NCI-H146 treated with DMSO at 0.1 percent for 48 hours (cell line): ENCODE data around the gene KLHL29.
"Not testable (repeated sequence)": the region's sequence is repeated elsewhere in the genome, so short reads cannot be mapped to it uniquely, and the experiment has no call there.

Experiments
- DNase-seq: peaks from one replicate; lab custom pipeline; 2025; ENCODE audit not compliant: unreplicated experiment; lab: John Stamatoyannopoulos, UW

The KLHL29 gene

DNA sequence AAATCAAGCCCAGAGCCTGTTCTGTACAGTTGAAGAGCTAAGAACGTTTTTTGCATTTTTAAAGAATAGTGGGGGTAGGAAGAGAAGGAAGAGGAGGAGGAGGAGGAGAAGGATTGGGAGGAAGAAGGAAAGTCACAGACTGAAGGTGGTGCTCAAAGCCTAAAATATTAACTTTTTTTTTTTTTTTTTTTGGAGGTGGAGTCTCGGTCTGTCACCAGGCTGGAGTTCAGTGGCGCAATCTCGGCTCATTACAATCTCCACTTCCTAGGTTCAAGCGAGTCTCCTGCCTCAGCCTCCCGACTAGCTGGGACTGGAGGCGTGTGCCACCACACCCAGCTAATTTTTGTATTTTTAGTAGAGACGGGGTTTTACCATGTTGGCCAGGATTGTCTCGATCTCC, 18.3 kb upstream of the KLHL29 start:
- DNase-seq: no peak

DNA sequence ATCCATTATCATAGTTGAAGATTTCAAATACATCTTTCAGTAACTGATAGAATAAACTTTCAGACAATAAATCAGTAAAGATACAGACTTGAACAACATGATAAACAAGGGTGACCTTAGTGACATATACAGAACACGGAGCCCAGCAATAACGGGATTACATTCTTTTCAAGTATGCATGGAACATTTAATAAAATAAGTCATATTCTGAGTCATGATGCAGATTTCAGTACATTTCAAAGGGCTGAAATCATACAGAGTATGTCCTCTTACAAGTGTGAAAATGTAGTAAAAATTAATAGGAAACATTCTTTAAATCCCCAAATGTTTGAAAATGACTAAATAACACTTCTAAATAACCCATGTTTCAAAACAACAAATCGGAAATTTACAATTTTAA, 17.2 kb upstream of the KLHL29 start:
- DNase-seq: no peak

DNA sequence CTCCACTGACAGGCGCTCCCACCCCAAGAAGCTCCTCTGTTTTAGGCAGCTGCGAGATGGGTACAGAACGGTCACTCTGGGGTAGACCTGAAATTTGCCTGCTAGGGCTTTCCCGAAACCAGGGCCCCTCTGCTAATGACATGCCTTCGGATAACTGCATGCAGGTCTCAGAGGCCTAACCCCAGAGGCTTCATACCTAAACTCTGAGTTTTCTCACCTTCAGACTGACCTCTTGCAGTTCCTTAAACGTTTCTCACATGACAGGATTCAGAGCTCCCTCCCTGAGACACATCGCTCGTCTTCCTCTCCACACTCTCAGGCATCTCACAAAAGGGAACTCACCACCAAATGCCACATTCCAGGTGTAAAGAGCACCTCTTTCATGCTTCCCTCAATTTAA, 11.3 kb upstream of the KLHL29 start:
- DNase-seq: no peak

DNA sequence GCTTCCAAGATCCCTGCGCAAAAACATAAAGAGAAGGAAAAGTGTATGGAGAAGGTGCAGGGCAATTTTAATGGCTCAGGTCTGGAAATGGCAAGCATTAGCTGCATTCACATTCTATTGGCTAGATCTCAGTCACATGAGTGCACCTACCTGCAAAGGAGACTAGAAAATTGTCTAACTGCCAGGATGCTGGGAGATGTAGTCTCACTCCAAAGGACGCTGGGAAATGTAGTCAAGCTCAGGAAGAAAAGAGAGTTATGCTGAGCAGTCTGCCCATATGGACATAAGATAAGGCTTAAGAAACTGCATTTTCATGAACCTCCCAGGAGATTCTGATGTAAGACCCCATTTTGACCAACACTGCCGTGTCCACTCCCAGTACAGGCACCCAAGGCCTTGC, 9.5 kb upstream of the KLHL29 start:
- no peak for DNase-seq

DNA sequence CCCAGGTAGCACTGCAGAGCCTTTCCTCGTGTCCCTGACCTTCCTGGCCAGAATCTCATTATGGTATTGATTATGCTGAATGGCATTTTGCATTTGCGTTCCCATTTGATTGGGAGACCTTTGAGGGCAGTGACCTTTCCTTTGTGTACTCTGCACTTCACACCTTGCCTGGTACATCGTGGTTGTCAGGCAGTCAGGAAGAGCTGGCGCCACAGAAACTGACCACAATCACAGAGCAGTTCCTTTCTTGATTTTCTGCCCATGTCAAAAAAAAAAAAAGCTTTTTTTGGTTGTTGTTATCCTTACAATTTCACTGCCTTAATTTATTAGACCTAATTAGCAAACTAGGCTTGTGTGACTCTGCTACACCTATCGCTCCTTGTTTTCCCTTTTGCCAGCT, 8.9 kb upstream of the KLHL29 start:
- no peak for DNase-seq

DNA sequence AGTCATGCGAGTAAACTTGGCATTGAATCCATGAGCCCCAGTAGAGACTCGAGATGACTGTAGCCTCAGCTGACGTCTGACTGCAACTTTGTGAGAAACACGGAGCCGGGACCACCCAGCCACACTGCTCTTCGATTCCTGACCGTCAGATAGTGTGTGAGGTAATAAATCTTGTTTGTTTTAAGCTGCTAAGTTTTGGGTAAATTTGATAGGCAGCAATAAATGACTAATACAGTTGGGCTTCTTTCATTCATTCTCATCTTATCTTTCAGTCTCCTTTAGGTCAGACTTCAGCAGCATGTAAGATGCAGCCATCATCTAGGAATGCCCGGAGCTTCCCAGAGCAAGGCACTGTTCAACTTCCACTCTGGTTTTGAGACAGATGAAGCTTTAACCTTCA, 8.0 kb upstream of the KLHL29 start:
- DNase-seq: no peak

DNA sequence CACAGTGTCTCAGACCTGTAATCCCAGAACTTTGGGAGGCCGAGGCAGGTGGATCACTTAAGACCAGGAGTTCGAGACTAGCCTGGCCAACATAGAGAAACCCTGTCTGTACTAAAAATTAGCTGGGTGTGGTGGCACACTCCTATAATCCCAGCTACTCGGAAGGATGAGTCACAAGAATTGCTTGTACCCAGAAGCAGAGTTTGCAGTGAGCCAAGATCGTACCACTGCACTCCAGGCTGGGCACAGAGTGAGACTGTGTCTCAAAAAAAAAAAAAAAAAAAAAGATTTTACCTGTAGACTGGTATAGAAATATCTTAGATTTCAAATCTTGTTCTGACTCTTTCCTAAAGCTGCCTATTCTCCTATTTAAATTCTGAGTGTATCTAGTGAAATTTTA, 7.2 kb upstream of the KLHL29 start:
- no peak for DNase-seq

DNA sequence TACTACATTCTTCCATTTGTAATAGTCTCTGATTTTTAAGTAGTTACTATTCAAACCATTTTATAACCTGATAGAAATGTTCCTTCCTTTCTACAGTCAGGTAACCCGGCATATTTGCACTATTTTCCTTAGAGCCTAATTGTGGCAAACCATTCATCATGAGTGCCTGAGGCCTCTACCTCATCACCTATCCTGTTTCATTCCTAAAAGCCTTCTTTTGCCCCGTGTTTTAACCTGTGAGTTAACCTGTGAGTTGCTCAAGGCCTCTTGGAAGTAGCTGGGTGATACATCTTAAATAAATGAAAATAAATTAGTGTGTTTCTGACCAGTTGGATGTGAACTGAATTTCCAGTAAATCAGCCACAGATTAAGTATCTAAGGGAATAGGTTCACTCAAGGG, 6.5 kb upstream of the KLHL29 start:
- DNase-seq: no peak

DNA sequence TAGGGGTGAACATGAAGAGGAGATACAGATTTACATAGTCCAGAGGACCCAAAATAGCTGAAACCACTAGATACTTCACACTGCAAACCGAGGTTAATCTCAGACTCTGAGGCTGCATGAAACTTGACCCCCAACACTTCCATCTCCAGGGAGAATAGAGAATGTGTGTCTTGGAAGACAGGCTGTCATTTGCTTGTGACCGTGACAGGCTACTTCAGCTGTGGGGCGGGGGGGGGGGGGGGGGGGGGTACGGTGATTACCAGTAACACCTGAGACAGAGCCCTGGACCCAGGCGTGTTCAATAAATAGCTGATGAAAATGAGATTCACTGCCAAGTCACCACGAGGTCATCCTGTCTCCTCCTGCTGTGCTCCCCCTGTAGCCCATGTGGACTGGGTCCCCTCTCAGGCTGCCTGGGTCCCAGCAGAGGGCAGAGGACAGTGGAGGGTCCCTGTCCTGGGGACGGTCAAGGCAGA, 5.7 kb upstream of the KLHL29 start:
- no peak for DNase-seq

DNA sequence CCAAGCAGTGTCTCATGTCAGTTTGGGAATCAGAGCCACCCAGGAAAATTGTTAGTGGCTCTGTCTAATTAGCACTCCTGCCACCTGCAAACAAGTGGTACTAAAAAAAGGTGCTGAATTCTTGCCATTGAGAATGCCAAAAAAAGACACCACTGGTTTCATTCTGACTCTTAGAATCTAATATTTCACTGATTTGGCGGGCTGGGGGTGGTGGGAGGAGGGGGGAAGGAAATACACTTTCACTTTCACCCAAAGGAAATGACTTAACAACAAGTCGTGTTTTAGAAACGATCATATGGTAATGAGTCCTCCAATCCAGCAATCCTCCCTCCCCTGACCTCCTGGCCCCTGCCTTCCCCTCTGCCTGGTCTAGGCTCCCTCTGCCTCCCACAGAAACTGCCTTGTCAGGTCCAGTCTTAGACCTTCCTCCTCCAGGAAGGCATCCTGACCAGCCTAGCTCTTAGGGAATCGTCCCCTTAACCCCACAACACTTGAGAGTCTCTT, 4.4 kb upstream of the KLHL29 start:
- DNase-seq: no peak

DNA sequence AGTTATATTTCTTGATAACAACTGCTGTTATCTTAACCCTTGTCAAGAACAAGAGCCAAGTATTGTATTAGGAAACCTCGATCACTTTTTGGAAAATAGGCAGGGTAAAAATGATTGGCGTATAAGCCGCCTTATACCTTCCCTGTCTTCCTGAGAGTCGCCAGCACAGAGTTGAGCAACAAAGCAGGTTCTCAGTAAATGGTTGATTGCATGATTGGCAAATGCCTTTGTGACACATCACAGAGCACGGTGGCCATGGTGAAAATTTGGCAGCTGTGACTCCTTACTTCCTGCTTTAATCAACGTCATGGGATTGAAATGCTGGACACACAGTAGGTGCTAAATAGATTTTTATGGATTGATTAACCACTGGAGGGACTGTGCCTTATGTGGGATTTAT, 3.9 kb upstream of the KLHL29 start:
- peak; percentile 18 for DNase-seq

DNA sequence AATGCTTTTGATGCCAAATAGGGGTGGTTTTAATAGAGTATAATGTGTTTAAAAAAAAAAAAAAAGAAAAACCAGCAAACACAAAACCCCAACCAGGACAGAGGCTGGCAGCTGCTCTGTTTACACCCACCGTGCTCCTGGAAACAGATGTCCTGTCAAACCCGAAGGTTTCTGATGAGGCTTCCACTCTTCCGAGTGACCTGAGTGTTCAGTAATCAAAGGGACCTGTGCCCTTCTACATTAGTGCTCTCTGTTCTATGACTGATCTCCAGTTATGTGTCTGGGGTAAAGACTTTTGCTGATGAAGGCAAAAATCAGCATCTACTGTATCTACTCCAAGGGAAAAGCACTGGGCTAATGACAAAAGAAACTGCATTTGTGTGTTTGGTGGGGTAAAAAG, 3.5 kb upstream of the KLHL29 start:
- DNase-seq: no peak

DNA sequence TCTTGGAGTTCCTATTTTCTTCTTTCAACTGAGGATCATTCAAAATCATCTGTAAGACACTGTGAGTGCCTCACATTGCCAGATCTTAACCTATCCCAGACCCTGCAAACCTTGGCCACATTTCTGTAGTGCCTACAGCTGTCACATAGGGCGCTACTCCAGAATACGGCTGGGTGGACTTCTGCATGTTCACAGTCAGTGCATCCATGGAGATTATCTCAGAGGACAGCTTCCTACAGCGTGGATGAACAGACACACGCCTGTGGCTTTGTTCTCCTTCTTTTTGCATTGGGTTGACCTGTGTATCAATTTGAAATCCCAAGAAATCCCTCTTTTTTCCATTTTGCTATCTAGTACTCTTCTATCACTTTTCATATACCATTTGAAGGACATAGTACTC, 1.9 kb upstream of the KLHL29 start:
- no peak for DNase-seq

DNA sequence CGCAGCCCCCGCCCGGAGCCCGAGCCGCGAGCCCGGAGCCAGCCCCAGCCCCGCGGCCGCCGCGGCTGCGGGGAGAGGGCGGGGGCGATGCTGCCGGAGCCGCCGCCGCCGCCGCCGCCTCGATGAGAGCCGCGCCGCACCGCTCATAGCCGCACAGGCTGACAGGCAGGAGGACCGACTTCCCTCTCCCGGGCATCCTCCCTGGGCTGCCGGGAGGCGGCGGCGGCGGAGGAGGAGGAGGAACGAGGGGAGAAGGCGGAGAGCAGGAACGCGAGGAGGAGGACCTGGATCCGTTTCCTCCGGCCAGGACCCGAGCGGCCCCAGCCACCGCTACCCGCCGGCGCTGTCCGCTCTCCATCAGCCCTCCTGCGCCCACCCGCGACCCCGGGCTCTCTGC, 370 bp downstream of the KLHL29 start:
- peak; percentile 15 for DNase-seq

DNA sequence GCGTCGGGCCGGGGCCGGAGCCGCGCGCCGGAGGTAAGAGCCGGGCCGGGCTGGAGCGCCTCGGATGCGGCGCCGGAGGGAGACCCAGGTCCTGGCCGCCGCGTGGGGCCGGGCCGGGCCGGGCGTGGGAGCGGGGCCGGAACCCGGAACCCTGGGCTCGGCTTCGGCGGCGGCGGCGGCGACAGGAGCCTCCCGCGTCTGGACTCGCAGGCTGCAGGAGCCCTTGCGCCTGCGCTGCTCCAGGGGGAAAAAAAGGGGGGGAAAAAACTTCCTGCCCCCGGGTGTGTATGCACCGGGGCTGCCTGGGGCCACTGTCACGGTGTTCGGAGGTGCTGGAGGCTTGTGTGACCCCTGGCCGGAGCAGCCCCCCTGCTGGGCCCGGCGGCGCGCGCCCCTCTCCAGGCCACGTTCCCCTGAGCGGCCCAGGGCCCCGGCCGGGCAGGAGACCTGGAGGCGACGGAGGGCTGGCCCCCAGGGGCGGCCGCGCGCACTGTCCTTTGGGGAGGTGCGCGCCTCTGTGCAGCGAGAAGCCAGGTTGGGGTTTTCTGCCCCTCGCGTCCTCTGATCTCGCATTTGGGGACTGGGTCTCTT, 864 bp downstream of the KLHL29 start:
- no peak for DNase-seq

DNA sequence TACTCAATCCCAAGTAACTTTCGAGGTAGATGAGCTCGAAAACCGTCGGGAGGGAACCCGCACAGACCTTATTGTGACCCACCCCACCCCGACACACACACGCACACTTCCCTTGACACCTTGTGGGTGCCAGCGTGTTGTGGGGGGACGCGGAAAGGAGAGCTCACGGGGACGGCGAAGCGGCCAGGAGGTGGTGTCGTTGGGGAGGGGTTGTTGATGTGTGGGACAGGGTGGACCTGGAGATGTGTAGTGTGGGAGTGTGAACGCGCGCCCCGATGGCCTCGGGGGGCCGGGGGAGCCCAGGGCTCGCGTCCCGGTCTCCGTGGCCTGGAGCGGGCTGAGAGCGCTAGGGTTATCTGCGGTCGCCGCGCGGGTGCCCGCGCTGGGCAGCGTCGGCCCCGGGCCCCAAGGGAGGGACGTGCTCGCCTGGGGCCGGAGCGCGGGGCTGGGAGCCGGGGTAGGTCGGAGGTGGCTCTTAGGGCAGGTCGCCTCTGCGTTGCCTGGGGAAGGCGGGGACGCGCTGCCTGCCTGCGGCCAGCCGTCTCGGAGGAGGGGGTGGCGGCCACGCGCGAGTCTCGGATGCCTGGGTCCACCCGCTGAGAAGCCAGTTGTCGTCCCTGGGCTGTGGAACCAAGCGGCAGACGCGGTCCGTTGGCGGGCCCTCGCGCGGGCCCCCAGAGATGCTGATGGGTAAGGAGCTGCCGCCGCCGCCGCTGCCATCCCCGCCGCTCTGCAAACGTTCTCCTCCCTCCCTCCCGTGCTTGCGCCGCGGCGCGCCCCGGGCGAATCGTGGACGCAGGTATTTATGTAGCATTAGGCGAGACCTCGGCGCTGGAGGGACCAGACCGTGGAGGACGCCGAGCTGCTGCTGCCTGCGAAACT, 1.6 kb downstream of the KLHL29 start:
- no peak for DNase-seq

DNA sequence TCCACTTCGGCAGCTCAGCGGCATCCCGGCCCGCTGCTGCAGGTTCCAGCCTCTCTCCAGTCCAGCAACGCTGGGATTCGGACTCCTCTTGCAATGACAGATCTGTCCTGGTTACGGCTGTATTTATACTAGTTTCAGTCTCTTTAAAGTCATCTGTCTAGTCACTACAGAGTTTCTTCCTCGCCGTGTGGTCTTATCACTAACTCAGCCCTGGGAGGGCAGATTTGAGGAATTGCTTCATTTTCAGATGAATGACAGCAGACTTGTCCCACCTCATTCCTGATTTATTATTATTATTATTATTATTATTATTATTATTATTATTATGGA, 2.2 kb downstream of the KLHL29 start:
- DNase-seq: peak; percentile 27

DNA sequence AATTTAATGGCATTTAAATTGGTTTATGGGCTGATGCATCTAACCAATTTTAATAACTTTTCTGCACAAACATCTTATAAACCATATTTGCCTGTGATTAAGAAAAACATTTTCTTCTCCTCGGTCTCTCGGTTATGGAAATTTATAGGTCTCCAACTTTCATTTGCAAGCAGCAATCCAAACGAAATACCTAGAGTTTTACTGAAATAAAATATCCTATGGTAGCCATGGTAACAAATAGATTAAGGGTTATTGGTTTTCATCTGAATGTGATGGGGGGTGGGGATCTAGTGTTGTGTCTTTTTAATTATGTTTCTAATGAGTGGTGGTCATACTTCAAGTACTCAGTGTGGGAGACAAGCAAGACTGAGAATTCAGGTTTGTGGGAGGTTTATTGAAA, 2.9 kb downstream of the KLHL29 start:
- no peak for DNase-seq

DNA sequence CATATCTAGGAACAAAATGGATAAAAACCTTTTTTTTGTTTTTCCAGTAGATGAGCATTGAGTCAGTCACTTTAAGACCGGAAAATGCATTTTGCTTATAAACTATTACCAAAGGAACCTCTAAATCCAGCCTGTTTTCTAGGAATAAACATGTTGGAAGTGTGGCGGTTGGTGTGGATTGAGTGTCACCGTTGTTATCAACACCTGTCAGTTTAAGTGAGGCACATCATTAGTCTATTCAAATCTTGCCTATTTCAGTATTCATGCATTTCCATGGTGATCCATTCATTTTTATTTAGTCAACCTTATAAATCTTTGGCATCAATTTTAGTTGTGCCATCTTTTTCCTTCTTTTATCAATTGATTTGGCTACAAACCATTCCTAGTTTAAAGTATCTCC, 3.3 kb downstream of the KLHL29 start:
- DNase-seq: no peak

DNA sequence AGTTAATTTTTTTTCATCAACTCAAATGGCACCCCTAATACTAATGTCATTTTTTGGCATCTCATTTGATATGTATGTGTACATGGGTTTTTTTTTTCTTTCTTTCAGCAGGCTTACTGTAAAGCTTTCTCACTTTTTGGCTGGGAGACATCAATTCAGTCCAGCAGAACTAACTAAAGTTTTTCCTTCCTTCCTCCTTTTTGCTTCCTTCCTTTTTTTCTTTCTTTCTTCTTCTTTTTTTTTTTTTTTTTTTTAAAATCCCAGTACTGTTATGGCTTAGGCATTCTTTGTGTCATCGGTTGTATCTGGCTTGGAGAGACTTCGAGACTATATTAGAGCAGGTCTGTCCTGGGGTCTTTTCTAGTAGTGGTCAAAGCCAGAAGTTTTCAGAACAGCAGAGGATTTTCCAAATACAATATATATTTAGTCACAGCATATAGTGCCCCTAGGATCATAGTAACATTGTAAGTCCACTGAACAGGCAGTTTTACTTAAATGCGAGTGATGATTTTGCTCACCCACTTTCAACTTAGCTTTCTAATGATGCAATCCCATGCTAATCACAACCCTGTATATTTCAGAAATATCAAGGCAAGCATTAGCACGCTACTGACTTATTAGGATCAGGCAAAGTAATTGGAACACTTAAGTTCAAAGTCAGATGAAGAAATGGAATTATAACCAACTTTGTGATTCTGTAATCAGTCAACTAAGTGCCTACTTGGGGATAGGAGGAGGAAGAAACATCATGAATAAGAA, 4.0 kb downstream of the KLHL29 start:
- DNase-seq: no peak

DNA sequence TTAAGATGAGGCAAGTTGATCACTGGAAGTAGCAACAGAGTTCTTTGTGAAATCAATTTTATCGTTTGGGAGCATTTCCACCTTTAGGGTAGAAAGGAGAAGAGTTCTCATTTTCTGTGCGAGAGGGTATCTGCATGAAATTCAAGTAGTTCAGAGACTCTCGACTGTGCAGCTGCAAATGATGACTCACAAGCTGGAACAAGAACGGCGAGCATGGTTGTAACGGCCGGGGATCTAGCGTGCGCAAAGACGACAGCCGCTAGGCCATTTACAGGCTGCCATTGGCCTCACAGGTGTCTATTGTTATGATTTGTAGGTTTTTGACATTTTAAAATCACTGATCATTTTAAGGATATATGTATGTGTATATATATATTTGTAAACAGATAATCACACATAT, 5.2 kb downstream of the KLHL29 start:
- no peak for DNase-seq

DNA sequence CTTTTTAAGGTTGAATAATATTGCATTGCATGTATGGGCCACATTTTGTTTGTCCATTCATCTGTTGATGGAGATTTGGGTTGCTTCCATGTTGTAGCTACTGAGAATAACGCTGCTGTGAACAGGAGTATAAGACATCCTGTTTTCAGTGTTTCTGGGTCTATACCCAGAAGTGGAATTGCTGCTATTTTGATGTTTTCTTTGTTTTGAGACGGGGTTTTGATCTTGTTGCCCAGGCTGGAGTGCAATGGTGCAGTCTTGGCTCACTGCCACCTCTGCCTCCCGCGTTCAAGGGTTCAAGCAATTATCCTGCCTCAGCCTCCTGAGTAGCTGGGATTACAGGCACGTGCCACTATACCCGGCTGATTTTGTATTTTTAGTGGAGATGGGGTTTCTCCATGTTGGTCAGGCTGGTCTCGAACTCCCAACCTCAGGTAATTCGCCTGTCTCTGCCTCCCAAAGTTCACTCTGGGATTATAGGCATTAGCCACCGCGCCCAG, 6.3 kb downstream of the KLHL29 start:
- not testable (repeated sequence) for DNase-seq
